ENCODE measurements around the gene ZDHHC4. TPM values are rescaled to one million over a fixed set of nuclear protein-coding genes. Genes with fewer than 3 reads are reported as not detected.
A peak's percentile ranks its signal among the peaks of the same experiment; 100 is the strongest.

Gene ZDHHC4
- total RNA-seq, 6 experiments from 2014 or later, result 27.9 to 48.5 (median 36.9) TPM

DNA sequence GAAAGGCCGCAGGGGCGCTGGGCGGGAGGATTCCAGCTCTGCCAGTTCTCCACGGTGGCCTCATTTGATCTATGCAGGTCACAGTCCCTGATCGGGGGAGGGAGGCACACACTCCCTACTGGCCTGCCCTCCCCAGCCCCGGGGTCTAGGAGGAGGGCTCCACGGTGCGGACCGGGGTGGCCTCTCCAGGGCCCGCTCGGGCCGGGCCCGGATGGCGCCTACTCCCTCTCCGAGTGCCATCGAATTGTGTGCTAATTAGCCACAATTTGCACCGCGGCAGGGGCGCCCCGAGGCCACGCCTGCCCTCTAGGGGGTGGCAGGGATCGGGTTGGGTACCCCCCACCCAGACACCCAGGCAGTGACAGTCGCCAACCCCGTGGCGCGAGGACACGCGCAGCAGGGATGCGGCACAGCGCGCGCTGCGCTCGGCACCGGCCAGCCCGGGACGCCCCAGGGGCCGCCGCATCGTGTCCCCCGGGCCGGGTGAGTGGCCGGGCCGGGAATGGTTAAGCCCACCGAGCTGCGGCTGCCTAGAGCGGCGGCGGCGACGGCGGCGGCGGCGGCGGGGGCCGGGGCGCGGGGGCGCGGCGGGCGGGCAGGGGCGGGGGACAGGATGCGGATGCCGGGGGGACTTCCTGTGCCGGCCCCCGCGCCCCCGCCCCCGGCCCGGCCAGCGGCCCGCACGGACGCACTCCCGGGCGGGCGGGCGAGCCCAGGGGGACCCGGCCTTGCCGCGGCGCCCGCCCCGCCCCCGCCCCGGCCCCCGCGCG, 37.9 kb downstream of the ZDHHC4 start, which contains the start of gene ZNF853:
TSS of gene ZNF853 (plus strand) at position 658 of the 770 bp plus-strand sequence. CDS start 565 bp downstream, outside the sequence.
- no peaks in the 10 kb centered on the region for H3K36me3 ChIP-seq
- no peak for DNase-seq
- TF ChIP-seq POLR2A (IDR thresholded peaks at IDR 0.05), result no peak
- TF ChIP-seq, protein P1, sequence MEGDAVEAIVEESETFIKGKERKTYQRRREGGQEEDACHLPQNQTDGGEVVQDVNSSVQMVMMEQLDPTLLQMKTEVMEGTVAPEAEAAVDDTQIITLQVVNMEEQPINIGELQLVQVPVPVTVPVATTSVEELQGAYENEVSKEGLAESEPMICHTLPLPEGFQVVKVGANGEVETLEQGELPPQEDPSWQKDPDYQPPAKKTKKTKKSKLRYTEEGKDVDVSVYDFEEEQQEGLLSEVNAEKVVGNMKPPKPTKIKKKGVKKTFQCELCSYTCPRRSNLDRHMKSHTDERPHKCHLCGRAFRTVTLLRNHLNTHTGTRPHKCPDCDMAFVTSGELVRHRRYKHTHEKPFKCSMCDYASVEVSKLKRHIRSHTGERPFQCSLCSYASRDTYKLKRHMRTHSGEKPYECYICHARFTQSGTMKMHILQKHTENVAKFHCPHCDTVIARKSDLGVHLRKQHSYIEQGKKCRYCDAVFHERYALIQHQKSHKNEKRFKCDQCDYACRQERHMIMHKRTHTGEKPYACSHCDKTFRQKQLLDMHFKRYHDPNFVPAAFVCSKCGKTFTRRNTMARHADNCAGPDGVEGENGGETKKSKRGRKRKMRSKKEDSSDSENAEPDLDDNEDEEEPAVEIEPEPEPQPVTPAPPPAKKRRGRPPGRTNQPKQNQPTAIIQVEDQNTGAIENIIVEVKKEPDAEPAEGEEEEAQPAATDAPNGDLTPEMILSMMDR (IDR thresholded peaks at IDR 0.05), result no peak
- peaks cover 0 to 6% of the 10 kb centered on the region in 2 donors for H3K27me3 ChIP-seq
- WGBS (ENCODE audit: insufficient coverage, low coverage, low lambda C conversion rate, missing lambda C conversion rate), result no CpG with 5 or more reads among the region's 91 CpGs
- H3K4me1 ChIP-seq, result no peaks in the 10 kb centered on the region
- peak; percentile 13 to 30 (median 25) for ATAC-seq
- no peak within 1 kb of the TSS for H3K27ac ChIP-seq
- intact Hi-C loops (cut with DNase I), result no loop called here
- peak within 1 kb of the TSS; percentile 33 to 46 (median 38) for H3K4me3 ChIP-seq
- H3K9me3 ChIP-seq, result no peaks in the 10 kb centered on the region

- intact Hi-C loops (cut with DNase I), result no loop called here
- ATAC-seq, result peak in 3 of 4 donors; percentile 37 to 51 (median 42)
- peak overlapping the region; percentile 33 to 46 (median 38) for H3K4me3 ChIP-seq
- H3K4me1 ChIP-seq, result no peaks in the 10 kb centered on the region
- H3K9me3 ChIP-seq, result no peaks in the 10 kb centered on the region
- no peak overlapping the region for H3K27ac ChIP-seq
- peaks cover 0 to 6% of the 10 kb centered on the region in 2 donors for H3K27me3 ChIP-seq
- 63% methylated on average over 6 of the region's 63 CpGs for WGBS (ENCODE audit: insufficient coverage, low coverage, low lambda C conversion rate, missing lambda C conversion rate)
- no peaks in the 10 kb centered on the region for H3K36me3 ChIP-seq
- no peak for TF ChIP-seq POLR2A (IDR thresholded peaks at IDR 0.05)
- TF ChIP-seq, protein P1 (IDR thresholded peaks at IDR 0.05), result no peak
- DNase-seq, result peak in 1 of 3 donors; percentile 26
Observed at GRCh38 chr7:6615723-6616555, 38.7 kb downstream of the ZDHHC4 start.

- TF ChIP-seq, protein P1 (IDR thresholded peaks at IDR 0.05), result no peak
- no peak for TF ChIP-seq POLR2A (IDR thresholded peaks at IDR 0.05)
- no peaks in the 10 kb centered on the region for H3K4me1 ChIP-seq
- H3K27me3 ChIP-seq, result peaks cover 0 to 6% of the 10 kb centered on the region in 2 donors
- DNase-seq, result no peak
- H3K36me3 ChIP-seq, result no peaks in the 10 kb centered on the region
- H3K27ac ChIP-seq, result no peak overlapping the region
- intact Hi-C loops (cut with DNase I), result no loop called here
- 72% methylated on average over 3 of the region's 20 CpGs for WGBS (ENCODE audit: insufficient coverage, low coverage, low lambda C conversion rate, missing lambda C conversion rate)
- no peaks in the 10 kb centered on the region for H3K9me3 ChIP-seq
- no peak for ATAC-seq
- no peak overlapping the region for H3K4me3 ChIP-seq
Observed at GRCh38 chr7:6616854-6617643, 39.8 kb downstream of the ZDHHC4 start.

- no peak overlapping the region for H3K27ac ChIP-seq
- no peak for TF ChIP-seq POLR2A (IDR thresholded peaks at IDR 0.05)
- TF ChIP-seq, protein P1 (IDR thresholded peaks at IDR 0.05), result no peak
Observed at GRCh38 chr7:6618621-6619020, 41.4 kb downstream of the ZDHHC4 start.

More at GRCh38 chr7:6618621-6619020, 41.4 kb downstream of the ZDHHC4 start:
- ATAC-seq (no peak), DNase-seq (no peak)
- Histone ChIP-seq H3K4me3 (no peak overlapping the region), H3K9me3 (no peaks in the 10 kb centered on the region), H3K36me3 (no peaks in the 10 kb centered on the region), H3K27me3 (peaks cover 0 to 6% of the 10 kb centered on the region in 2 donors), H3K4me1 (no peaks in the 10 kb centered on the region)
- intact Hi-C loops (cut with DNase I), result no loop called here
- 70% methylated on average over 2 of the region's 4 CpGs for WGBS (ENCODE audit: insufficient coverage, low coverage, low lambda C conversion rate, missing lambda C conversion rate)
